ENCODE measurements around the gene SAPCD2. TPM values are rescaled to one million over a fixed set of nuclear protein-coding genes. Genes with fewer than 3 reads are reported as not detected.
A peak's percentile ranks its signal among the peaks of the same experiment; 100 is the strongest.

Gene SAPCD2
- total and polyA plus RNA-seq, 2 of the 4 experiments (the other 2 are of a cell fraction) = 3.4 to 4.9 TPM

DNA sequence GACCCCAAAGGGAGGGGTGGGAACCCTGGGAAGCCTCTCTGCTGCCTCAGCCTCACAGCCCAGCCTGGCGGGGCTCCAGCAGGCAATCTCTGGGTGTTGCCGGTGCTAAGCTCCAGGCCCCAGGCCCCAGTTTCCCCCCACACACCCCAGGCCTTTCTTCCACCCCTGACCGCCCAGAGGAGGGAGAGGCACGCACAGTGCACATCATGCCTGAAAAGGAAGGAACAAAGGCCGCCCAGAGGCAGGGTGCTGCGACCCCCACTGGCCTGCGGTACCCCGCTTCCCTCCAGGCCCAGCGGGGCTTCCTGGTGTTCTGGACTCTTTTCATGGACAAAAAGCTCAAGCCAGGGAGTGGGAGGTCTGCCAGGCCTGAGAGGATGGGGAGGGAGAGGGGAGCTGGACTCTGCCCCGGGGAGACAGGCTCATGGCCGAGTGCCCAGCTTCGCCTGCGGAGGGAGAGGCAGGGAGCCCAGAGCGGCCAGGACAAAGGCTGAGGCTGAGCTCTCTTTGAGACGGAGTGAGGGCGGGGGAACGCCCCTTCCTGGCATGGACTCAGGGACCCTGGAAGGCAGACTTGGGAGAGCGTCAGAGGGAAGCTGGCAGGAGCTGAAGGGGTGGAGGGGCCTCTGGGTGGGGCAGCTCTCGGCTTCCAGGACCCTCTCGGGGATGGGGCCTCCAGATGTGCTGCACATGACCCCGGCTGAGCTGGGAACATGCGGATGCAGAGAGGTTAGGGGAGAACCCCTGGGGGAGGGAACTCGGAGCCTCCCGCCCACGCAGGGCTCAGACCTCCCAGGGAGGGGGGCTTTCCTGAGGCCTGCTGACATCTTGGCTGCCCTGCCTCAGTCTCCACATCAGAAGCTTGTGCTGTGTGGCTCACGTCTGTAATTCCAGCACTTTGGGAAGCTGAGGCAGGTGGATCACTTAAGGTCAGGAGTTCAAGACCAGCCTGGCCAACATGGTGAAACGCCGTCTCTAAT lies 14.7 kb downstream of the SAPCD2 start (continued):
- no peak for TF ChIP-seq MAFK (IDR thresholded peaks at IDR 0.05; ENCODE audit: low read depth, low read length)
- TF ChIP-seq RFX5 (IDR thresholded peaks at IDR 0.05; ENCODE audit: low read depth, low read length) = no peak

DNA sequence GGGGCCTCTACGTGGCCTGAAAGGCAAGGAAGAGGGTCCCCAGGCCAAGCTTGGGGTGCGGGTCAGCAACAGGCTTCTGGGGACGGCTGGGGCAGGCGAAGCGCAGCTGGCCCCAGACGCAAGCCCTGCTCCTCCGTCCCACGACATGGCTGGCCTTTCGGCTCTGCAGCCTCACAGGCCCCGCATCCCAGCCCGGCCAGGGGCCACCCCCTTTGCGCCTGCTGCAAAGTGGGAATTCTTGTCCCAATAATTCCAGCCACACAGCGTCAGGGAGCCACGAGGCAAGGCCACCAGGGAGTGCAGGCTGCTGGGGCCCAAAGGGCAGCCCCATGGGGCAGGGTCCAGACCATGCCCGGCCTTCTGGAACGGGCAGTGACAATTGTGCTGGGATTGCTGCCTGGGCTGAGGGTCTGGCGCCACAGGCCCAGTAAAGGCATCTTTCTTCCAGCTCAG lies 15.4 kb downstream of the SAPCD2 start:
- no peak overlapping the region for H3K27ac ChIP-seq (ENCODE audit: insufficient read depth, low read length)
- H3K27me3 ChIP-seq (ENCODE audit: control insufficient read depth, insufficient read depth, low read length) = peaks cover 61% of the 10 kb centered on the region
- no peak overlapping the region for H3K14ac ChIP-seq (replicated peaks; ENCODE audit: low read depth, low read length)
- H3K23ac ChIP-seq (ENCODE audit: low read depth, low read length) = no peak overlapping the region
- dilution Hi-C loops (cut with HindIII; ENCODE audit: low sequenced_read_pairs, unreplicated experiment) (no loop called here), in situ Hi-C loops (cut with MboI; ENCODE audit: low sequenced_read_pairs) (no loop called here), intact Hi-C loops (cut with micrococcal nuclease) (no loop called here)
- H3K4me1 ChIP-seq (ENCODE audit: control insufficient read depth, insufficient read depth, low read length) = peaks cover 3% of the 10 kb centered on the region; the same call in 1 of the 2 replicates
- H3K9ac ChIP-seq (ENCODE audit: low read depth, low read length) = no peak overlapping the region
- no peak overlapping the region for H4K5ac ChIP-seq (ENCODE audit: low read depth, low read length)
- ChIA-PET POLR2A (ENCODE audit: unreplicated experiment) (no interaction called here), CTCF (interaction anchor here (1.4 kb wide), 1 partner anchor 8 kb away, joined by 6 read pairs; the partner anchor contains the start of gene NPDC1)
- no peak overlapping the region for H3K4ac ChIP-seq (ENCODE audit: low read depth, low read length)
- H3K18ac ChIP-seq (ENCODE audit: low read depth, low read length) = no peak overlapping the region
- H3K4me2 ChIP-seq (ENCODE audit: low read depth, low read length) = no peak overlapping the region
- H3K56ac ChIP-seq (ENCODE audit: extremely low read depth, insufficient read depth, low read length) = no peak overlapping the region
- no peak overlapping the region for H2BK5ac ChIP-seq (ENCODE audit: low read depth, low read length, poor library complexity, severe bottlenecking)
- H3K4me3 ChIP-seq (ENCODE audit: insufficient read depth, low read depth, low read length) = no peak overlapping the region
- H3K36me3 ChIP-seq (ENCODE audit: control insufficient read depth, insufficient read depth, low read length) = no peaks in the 10 kb centered on the region
- H2BK15ac ChIP-seq (ENCODE audit: low read depth, low read length) = no peak overlapping the region
- H2BK20ac ChIP-seq (ENCODE audit: low read depth, low read length) = no peak overlapping the region
- H4K91ac ChIP-seq (ENCODE audit: insufficient read depth, low read depth, low read length) = no peak overlapping the region
- no peak overlapping the region for H2AK9ac ChIP-seq (replicated peaks; ENCODE audit: low read depth, low read length, poor library complexity)
- no peaks in the 10 kb centered on the region for H3K9me3 ChIP-seq (ENCODE audit: control insufficient read depth, insufficient read depth, low read length)
- H2AFZ ChIP-seq (replicated peaks; ENCODE audit: low read length, poor library complexity) = peak overlapping the region; percentile 11
- ATAC-seq (ENCODE audit: low read depth) (no peak), DNase-seq (no peak)
- H4K8ac ChIP-seq (ENCODE audit: low read depth in 2 of 2, low read length in 2 of 2) = no peak overlapping the region
- BruUV-seq (replicated peaks) = no TSS peak
- H3K9me1 ChIP-seq (ENCODE audit: insufficient read depth, low read length) = no peaks in the 10 kb centered on the region
- no peaks in the 10 kb centered on the region for H3K79me1 ChIP-seq (ENCODE audit: low read depth in 1 of 2, low read length in 2 of 2)
- H2BK120ac ChIP-seq (ENCODE audit: low read depth, low read length) = no peak overlapping the region
- TF ChIP-seq, protein P1, sequence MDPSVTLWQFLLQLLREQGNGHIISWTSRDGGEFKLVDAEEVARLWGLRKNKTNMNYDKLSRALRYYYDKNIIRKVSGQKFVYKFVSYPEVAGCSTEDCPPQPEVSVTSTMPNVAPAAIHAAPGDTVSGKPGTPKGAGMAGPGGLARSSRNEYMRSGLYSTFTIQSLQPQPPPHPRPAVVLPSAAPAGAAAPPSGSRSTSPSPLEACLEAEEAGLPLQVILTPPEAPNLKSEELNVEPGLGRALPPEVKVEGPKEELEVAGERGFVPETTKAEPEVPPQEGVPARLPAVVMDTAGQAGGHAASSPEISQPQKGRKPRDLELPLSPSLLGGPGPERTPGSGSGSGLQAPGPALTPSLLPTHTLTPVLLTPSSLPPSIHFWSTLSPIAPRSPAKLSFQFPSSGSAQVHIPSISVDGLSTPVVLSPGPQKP (IDR thresholded peaks at IDR 0.05; ENCODE audit: borderline replicate concordance, low read depth, low read length) = no peak
- TF ChIP-seq CHD1 (IDR thresholded peaks at IDR 0.05; ENCODE audit: low read depth, low read length) = no peak
- TF ChIP-seq MXI1 (IDR thresholded peaks at IDR 0.05; ENCODE audit: borderline replicate concordance, low read depth, low read length) = no peak
- no peak for TF ChIP-seq RAD21 (IDR thresholded peaks at IDR 0.05; ENCODE audit: low read length)
- TF ChIP-seq, protein P2, sequence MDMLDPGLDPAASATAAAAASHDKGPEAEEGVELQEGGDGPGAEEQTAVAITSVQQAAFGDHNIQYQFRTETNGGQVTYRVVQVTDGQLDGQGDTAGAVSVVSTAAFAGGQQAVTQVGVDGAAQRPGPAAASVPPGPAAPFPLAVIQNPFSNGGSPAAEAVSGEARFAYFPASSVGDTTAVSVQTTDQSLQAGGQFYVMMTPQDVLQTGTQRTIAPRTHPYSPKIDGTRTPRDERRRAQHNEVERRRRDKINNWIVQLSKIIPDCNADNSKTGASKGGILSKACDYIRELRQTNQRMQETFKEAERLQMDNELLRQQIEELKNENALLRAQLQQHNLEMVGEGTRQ (IDR thresholded peaks at IDR 0.05; ENCODE audit: low read depth, low read length) = no peak
- no peak for TF ChIP-seq MAZ (IDR thresholded peaks at IDR 0.05; ENCODE audit: borderline replicate concordance, low read depth, low read length)
- TF ChIP-seq POLR2A (IDR thresholded peaks at IDR 0.05; ENCODE audit: low read depth, low read length) = no peak
- no peak for TF ChIP-seq CEBPB (IDR thresholded peaks at IDR 0.05; ENCODE audit: low read depth, low read length)
- TF ChIP-seq RFX5 (IDR thresholded peaks at IDR 0.05; ENCODE audit: low read depth, low read length) = no peak
- TF ChIP-seq RCOR1 (IDR thresholded peaks at IDR 0.05; ENCODE audit: insufficient replicate concordance, low read length) = no peak
- no peak overlapping the region for H2AK5ac ChIP-seq (ENCODE audit: low read depth, low read length)
- WGBS, 2 experiments (ENCODE audit: extremely low coverage in 2 of 2, insufficient read length in 1 of 2) = 63% methylated on average over 9 of the region's 17 CpGs; no CpG with 5 or more reads in 1 of the 2 experiments
- H4K20me1 ChIP-seq (ENCODE audit: insufficient read depth, low read length) = no peaks in the 10 kb centered on the region
